K562 (cell line): ENCODE results near the gene TP53BP1. TPM values are rescaled to one million over a fixed set of nuclear protein-coding genes. Genes with fewer than 3 reads are reported as not detected.
A peak's percentile ranks its signal among the peaks of the same experiment; 100 is the strongest.

Source experiments
- ATAC-seq: fragments of 200-7000 bp; cut with Tn5 transposase; 3 replicates; pipeline ENCODE4 v1.9.1; 2020; ENCODE audit warnings: moderate library complexity
- BruUV-seq: library from RNA; stranded (reverse); fragments of 400-500 nt; replicated peaks from 2 replicates; lab custom pipeline; 2021; lab: Mats Ljungman, UMichigan
- CTCF ChIA-PET: fragments of 300-600 bp; formaldehyde crosslinking; extraction: SDS; loops from one replicate; lab custom pipeline; 2021; ENCODE audit warnings: low intra/inter-chr PET ratio; lab: Yijun Ruan, JAX
- POLR2A ChIA-PET: fragments of 300-600, 350-650 bp; sonication (Branson Sonifier 250); formaldehyde crosslinking; extraction: SDS; loops from one replicate; lab custom pipeline; 2021; ENCODE audit warnings: antibody characterized with exemption, inconsistent platforms; lab: Yijun Ruan, JAX
- DNase-seq, 4 experiments: peaks; one replicate each; pipeline versions ENCODE4 v3.0.0 to v3.0.0-alpha.2; 2011 to 2018; ENCODE audit warnings: low spot score in 3 of 4, mixed read lengths in 3 of 4; ENCODE audit errors: extremely low read depth in 1 of 4
- FAIRE-seq: peaks from 2 replicates; lab custom pipeline; 2011; peaks lifted over from hg19 to GRCh38; lab: Jason Lieb, UNC
- H2AFZ ChIP-seq: 2 replicates; pipeline ENCODE4 v1.6.0; 2011; ENCODE audit warnings: low read depth, low read length, control low read depth, inconsistent platforms
- H3K27ac ChIP-seq: fragments of 200-600 bp; 3 replicates; pipeline ENCODE4 v1.8.0; 2011; ENCODE audit warnings: low read depth, mild to moderate bottlenecking, control low read depth, inconsistent platforms, low read length, moderate library complexity, mixed read lengths; ENCODE audit errors: extremely low read depth
- H3K27me3 ChIP-seq, 2 experiments: fragments of 300-600 bp in 1 of 2; 2 replicates in 1 of 2; 3 replicates in 1 of 2; pipeline versions ENCODE4 v1.6.0 to v1.8.0; 2011; ENCODE audit warnings: inconsistent platforms in 2 of 2, low read length in 2 of 2, mild to moderate bottlenecking in 1 of 2, mixed read lengths in 1 of 2, moderate library complexity in 1 of 2; ENCODE audit not compliant: control insufficient read depth in 2 of 2, insufficient read depth in 2 of 2
- H3K36me3 ChIP-seq: fragments of 300-600 bp; 3 replicates; pipeline ENCODE4 v1.8.0; 2011; ENCODE audit warnings: mild to moderate bottlenecking, low read length, inconsistent platforms; ENCODE audit not compliant: control insufficient read depth, insufficient read depth
- H3K4me1 ChIP-seq, 2 experiments: fragments of 200-600 bp in 1 of 2; replicated peaks in 1 of 2; 2 replicates in 1 of 2; 3 replicates in 1 of 2; pipeline versions ENCODE4 v1.5.1 to v1.8.0; 2011; ENCODE audit warnings: inconsistent platforms in 2 of 2, low read length in 2 of 2, mild to moderate bottlenecking in 1 of 2, mixed read lengths in 1 of 2, moderate library complexity in 1 of 2; ENCODE audit not compliant: control insufficient read depth in 2 of 2, insufficient read depth in 2 of 2
- H3K4me2 ChIP-seq: 2 replicates; pipeline ENCODE4 v1.6.1; 2011; ENCODE audit warnings: low read length, control low read depth, inconsistent platforms, mixed read lengths; ENCODE audit not compliant: insufficient read depth
- H3K4me3 ChIP-seq: fragments of 200-600 bp; sonication (generic), shearing (Covaris generic); 2 replicates; pipeline ENCODE4 v1.5.1; 2016; ENCODE audit warnings: control low read depth, inconsistent platforms
- H3K79me2 ChIP-seq: fragments of 200-600 bp; 3 replicates; pipeline ENCODE4 v1.8.0; 2011; ENCODE audit warnings: low read length, inconsistent platforms; ENCODE audit not compliant: control insufficient read depth, insufficient read depth
- H3K9ac ChIP-seq, 2 experiments: 2 replicates each; pipeline versions ENCODE4 v1.6.0 to v1.6.1; 2011; ENCODE audit warnings: low read depth in 2 of 2, low read length in 2 of 2, control low read depth in 1 of 2, inconsistent platforms in 1 of 2, mild to moderate bottlenecking in 1 of 2, mixed read lengths in 1 of 2; ENCODE audit not compliant: insufficient read depth in 1 of 2
- H3K9me1 ChIP-seq: one replicate; pipeline ENCODE4 v1.6.0; 2011; ENCODE audit warnings: inconsistent platforms, mild to moderate bottlenecking, low read length, moderate library complexity; ENCODE audit not compliant: control insufficient read depth, insufficient read depth
- H3K9me3 ChIP-seq: replicated peaks from 2 replicates; pipeline ENCODE4 v1.5.1; 2011; ENCODE audit warnings: low read depth, low read length, inconsistent platforms; ENCODE audit not compliant: control insufficient read depth, insufficient read depth
- H4K20me1 ChIP-seq: replicated peaks from 2 replicates; pipeline ENCODE4 v1.6.1; 2011; ENCODE audit warnings: low read length, inconsistent platforms, mixed read lengths; ENCODE audit not compliant: control insufficient read depth, insufficient read depth
- ATF1 ChIP-seq, 2 experiments: fragments of 450-650 bp in 1 of 2; IDR thresholded peaks; 2 replicates each; pipeline ENCODE4 v1.6.1; 2016; ENCODE audit warnings: missing compliant biosample characterization in 1 of 2, missing genetic modification characterization in 1 of 2
- ATF7 ChIP-seq: fragments of 450-650 bp; IDR thresholded peaks from 2 replicates; pipeline ENCODE4 v1.7.1; 2014; ENCODE audit warnings: mild to moderate bottlenecking, moderate library complexity
- BACH1 ChIP-seq: fragments of 200-800 bp; sonication (Bioruptor generic); IDR thresholded peaks from 2 replicates; pipeline ENCODE4 v1.6.1; 2016; ENCODE audit warnings: missing genetic modification characterization, missing compliant biosample characterization
- C11orf30 ChIP-seq: fragments of 450-650 bp; IDR thresholded peaks from 2 replicates; pipeline ENCODE4 v1.6.1; 2016; ENCODE audit warnings: low read depth, mild to moderate bottlenecking
- ELF1 ChIP-seq: fragments of 200-800 bp; sonication (Bioruptor generic); IDR thresholded peaks from 2 replicates; pipeline ENCODE4 v1.6.1; 2016; ENCODE audit warnings: missing genetic modification characterization, missing compliant biosample characterization
- HDAC1 ChIP-seq, 2 experiments: fragments of 450-650 bp; IDR thresholded peaks; 2 replicates each; pipeline ENCODE4 v1.6.1; 2016 to 2017; ENCODE audit warnings: inconsistent platforms in 1 of 2, mild to moderate bottlenecking in 1 of 2, moderate library complexity in 1 of 2
- ILF3 ChIP-seq: fragments of 450-650 bp; IDR thresholded peaks from 2 replicates; pipeline ENCODE4 v1.6.1; 2018; ENCODE audit warnings: antibody characterized with exemption, mild to moderate bottlenecking, moderate library complexity, borderline replicate concordance
- JUND ChIP-seq, 2 experiments: IDR thresholded peaks; 2 replicates in 1 of 2; 3 replicates in 1 of 2; pipeline ENCODE4 v1.6.1; 2011; ENCODE audit warnings: borderline replicate concordance in 2 of 2, low read depth in 2 of 2, low read length in 2 of 2, improper control_type of control experiment in 1 of 2, missing biosample characterization in 1 of 2, missing genetic modification characterization in 1 of 2, missing genetic modification reagents in 1 of 2
- L3MBTL2 ChIP-seq: fragments of 450-650 bp; IDR thresholded peaks from 2 replicates; pipeline ENCODE4 v1.6.1; 2016; ENCODE audit warnings: mild to moderate bottlenecking, moderate library complexity
- MEIS2 ChIP-seq: fragments of 450-650 bp; IDR thresholded peaks from 2 replicates; pipeline ENCODE4 v1.6.1; 2014; ENCODE audit warnings: mild to moderate bottlenecking; ENCODE audit not compliant: partially characterized antibody
- MIER1 ChIP-seq: fragments of 450-650 bp; IDR thresholded peaks from 2 replicates; pipeline ENCODE4 v1.6.1; 2016; ENCODE audit warnings: antibody characterized with exemption, mild to moderate bottlenecking, low read depth
- PTRF ChIP-seq: fragments of 450-650 bp; IDR thresholded peaks from 2 replicates; pipeline ENCODE4 v1.6.1; 2016; ENCODE audit warnings: mild to moderate bottlenecking, missing genetic modification characterization, missing compliant biosample characterization
- TCF3 ChIP-seq: sonication (generic); formaldehyde crosslinking; IDR thresholded peaks from 2 replicates; pipeline ENCODE4 v1.4.0; 2020; ENCODE audit warnings: mild to moderate bottlenecking, missing genetic modification reagents
- TEAD1 ChIP-seq, 2 experiments: fragments of 450-650 bp in 1 of 2; sonication (generic) in 1 of 2; formaldehyde crosslinking; IDR thresholded peaks; 2 replicates each; pipeline versions ENCODE4 v1.4.0 to v1.8.0; 2020 to 2022; ENCODE audit warnings: mild to moderate bottlenecking in 2 of 2, missing genetic modification reagents in 1 of 2
- ZNF764 ChIP-seq: fragments of 250-450 bp; sonication (Bioruptor Pico); IDR thresholded peaks from 2 replicates; pipeline ENCODE4 v1.4.0; 2020; ENCODE audit warnings: low read depth, mild to moderate bottlenecking, moderate library complexity
- WGBS: fragments of 100-300 bp; shearing (Covaris generic); methylation state at CpG from one replicate; pipeline ENCODE4 v1.1.6; 2016; ENCODE audit warnings: low coverage, mixed read lengths; ENCODE audit not compliant: insufficient coverage; ENCODE audit errors: missing lambda C conversion rate; 5-methylcytosine and 5-hydroxymethylcytosine counted together
- in situ Hi-C: fragments of 300-500 bp; cut with MboI; formaldehyde crosslinking; loops from 4 replicates; pipeline ENCODE4 v1.15.0; 2018; ENCODE audit warnings: inconsistent platforms, mixed read lengths
- intact Hi-C: fragments of 100-400 bp; cut with micrococcal nuclease; formaldehyde crosslinking; loops from 2 replicates; pipeline ENCODE4 v1.14.2; 2022
- polyA plus RNA-seq, 8 experiments: library from polyadenylated mRNA; depleted of rRNA in 4 of 8; stranded (reverse) in 5 of 8; unstranded in 3 of 8; fragments of >200 nt; fragmentation: Nextera tagmentation in 2 of 8; fragmentation: Illumina TruSeq in 1 of 8; extraction: Ambion mirVana in 2 of 8; extraction: Trizol in 1 of 8; gene quantifications; 2 replicates each; pipeline versions ENCODE4 v1.2.1 to v1.2.3, GENCODE V29; 2011 to 2014; ENCODE audit warnings: inconsistent platforms in 1 of 8, missing spikeins in 1 of 8
- total RNA-seq, 7 experiments: library from RNA; depleted of rRNA in 6 of 7; stranded (reverse); fragments of >200 nt in 6 of 7; fragmentation: Illumina TruSeq in 2 of 7; extraction: Trizol in 2 of 7; gene quantifications; 2 replicates each; pipeline versions ENCODE4 v1.2.1 to v1.2.3, GENCODE V29; 2011 to 2021; ENCODE audit warnings: low replicate concordance in 1 of 7
- TF ChIP-seq, protein P1 (sequence below), 2 experiments: IDR thresholded peaks in 1 of 2; conservative IDR thresholded peaks in 1 of 2; 2 replicates each; pipeline ENCODE4 v1.6.1; 2016; ENCODE audit warnings: low read depth in 2 of 2, mild to moderate bottlenecking in 1 of 2, missing compliant biosample characterization in 1 of 2, missing genetic modification characterization in 1 of 2, moderate library complexity in 1 of 2
- TF ChIP-seq, protein P2 (sequence below): fragments of 250-450 bp; sonication (Bioruptor Pico); IDR thresholded peaks from 2 replicates; pipeline ENCODE4 v1.4.0; 2020

TP53BP1 gene
- total and polyA plus RNA-seq, 9 of the 15 experiments (the other 6 are each of a cell fraction or from before 2014, with no cell fraction given), result 5.7 to 63.3 (median 30.9) TPM

DNA sequence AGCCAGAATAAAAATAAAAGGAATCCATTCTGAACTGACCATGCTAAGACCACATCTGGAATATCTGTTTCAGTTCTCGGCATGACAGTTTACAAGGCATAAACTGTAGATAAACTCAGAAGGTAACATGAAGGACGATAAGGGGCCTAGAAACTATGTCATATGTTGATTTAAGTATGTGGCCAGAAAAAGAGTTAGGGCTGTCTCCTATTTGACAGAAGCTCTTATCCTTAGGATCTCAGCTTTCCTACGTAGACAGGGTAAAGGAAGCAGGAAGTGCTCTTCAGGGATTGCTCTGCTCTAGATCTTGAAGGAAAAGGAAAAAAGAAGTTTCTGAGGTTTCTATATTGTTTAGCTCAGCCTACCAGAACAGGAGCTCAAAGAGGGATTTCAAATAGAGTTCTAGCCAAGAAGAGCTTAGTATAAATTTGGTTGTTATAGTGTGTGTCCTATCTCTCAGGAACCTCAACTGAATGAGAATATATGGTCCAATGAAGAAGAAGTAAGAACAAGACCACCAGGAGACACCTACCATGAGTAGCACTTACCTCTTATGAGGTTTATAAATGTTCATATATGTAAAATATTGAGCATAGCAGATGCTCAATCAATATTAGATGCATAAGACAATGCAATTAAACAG, 59.2 kb downstream of the TP53BP1 start:
- Histone ChIP-seq H3K36me3 (peaks cover 43% of the 10 kb centered on the region; the same call in 2 of the 3 replicates), H3K9me3 (no peaks in the 10 kb centered on the region), H3K9me1 (no peaks in the 10 kb centered on the region), H3K27me3 (no peaks in the 10 kb centered on the region), H3K9ac (peak overlapping the region in 1 of 2 experiments; percentile 15; a peak in 1 of 4 replicates), H4K20me1 (no peaks in the 10 kb centered on the region), H3K27ac (peak overlapping the region; percentile 71), H3K4me3 (no peak overlapping the region), H3K4me2 (peak overlapping the region; percentile 43; the same call in 1 of the 2 replicates), H2AFZ (peak overlapping the region; percentile 61), H3K79me2 (no peaks in the 10 kb centered on the region), H3K4me1 (peaks cover 0 to 17% of the 10 kb centered on the region in 2 experiments; a peak in 3 of 5 replicates)
- 6% methylated on average over 3 of the region's 3 CpGs for WGBS
- BruUV-seq, result no TSS peak
- CTCF ChIA-PET, result no interaction called here
- peak; percentile 89 for ATAC-seq
- peak; percentile 74 for FAIRE-seq
- POLR2A ChIA-PET, result interaction anchor here (0.6 to 1.9 kb wide), 6 partner anchors 10 to 1223 kb away, joined by 3 to 6 read pairs (median 3); no protein-coding TSS in a partner anchor
- DNase-seq, result peak in 3 of 4 experiments; percentile 23 to 60 (median 42)
- intact Hi-C loops, result no loop called here
- in situ Hi-C loops, result loop anchor here (25.0 kb wide), 2 partner anchors 154 to 254 kb away; partner anchors contain the start of genes CKMT1A, CKMT1B and PPIP5K1
- TF ChIP-seq JUND (IDR thresholded peaks at IDR 0.05; ENCODE audit: borderline replicate concordance, low read depth, low read length) (no peak), JUND (tag; IDR thresholded peaks at IDR 0.05; ENCODE audit: borderline replicate concordance, low read depth, low read length) (peak; percentile 67; the same call in 2 of the 3 replicates), C11orf30 (no peak), L3MBTL2 (peak; percentile 50; the same call in 1 of the 2 replicates), HDAC1 (IDR thresholded peaks at IDR 0.05) (peak in 1 of 2 experiments; percentile 17; a peak in 1 of 4 replicates), ATF1 (CRISPR knock-in tag; IDR thresholded peaks at IDR 0.05) (no peak), ATF1 (tag; IDR thresholded peaks at IDR 0.05) (peak; percentile 73), TEAD1 (CRISPR knock-in tag; IDR thresholded peaks at IDR 0.05) (0 out of 4 replicates have a peak, but pooled peaks of 1 of the 2 experiments have one; percentile 24), ELF1 (peak; percentile 77), MEIS2 (peak; percentile 85), ZNF764 (no peak), BACH1 (peak; percentile 23; the same call in 1 of the 2 replicates), ATF7 (peak; percentile 87), ILF3 (no peak), MIER1 (no peak), TCF3 (CRISPR knock-in tag) (peak; percentile 28), PTRF (tag) (no peak)
- TF ChIP-seq, protein P1, sequence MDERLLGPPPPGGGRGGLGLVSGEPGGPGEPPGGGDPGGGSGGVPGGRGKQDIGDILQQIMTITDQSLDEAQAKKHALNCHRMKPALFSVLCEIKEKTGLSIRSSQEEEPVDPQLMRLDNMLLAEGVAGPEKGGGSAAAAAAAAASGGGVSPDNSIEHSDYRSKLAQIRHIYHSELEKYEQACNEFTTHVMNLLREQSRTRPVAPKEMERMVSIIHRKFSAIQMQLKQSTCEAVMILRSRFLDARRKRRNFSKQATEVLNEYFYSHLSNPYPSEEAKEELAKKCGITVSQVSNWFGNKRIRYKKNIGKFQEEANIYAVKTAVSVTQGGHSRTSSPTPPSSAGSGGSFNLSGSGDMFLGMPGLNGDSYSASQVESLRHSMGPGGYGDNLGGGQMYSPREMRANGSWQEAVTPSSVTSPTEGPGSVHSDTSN (CRISPR knock-in tag; IDR thresholded peaks at IDR 0.05; ENCODE audit: low read depth), result no peak
- TF ChIP-seq, protein P1 (tag; conservative IDR thresholded peaks at IDR 0.05; ENCODE audit: low read depth), result peak; percentile 59; the same call in 1 of the 2 replicates
- TF ChIP-seq, protein P2, sequence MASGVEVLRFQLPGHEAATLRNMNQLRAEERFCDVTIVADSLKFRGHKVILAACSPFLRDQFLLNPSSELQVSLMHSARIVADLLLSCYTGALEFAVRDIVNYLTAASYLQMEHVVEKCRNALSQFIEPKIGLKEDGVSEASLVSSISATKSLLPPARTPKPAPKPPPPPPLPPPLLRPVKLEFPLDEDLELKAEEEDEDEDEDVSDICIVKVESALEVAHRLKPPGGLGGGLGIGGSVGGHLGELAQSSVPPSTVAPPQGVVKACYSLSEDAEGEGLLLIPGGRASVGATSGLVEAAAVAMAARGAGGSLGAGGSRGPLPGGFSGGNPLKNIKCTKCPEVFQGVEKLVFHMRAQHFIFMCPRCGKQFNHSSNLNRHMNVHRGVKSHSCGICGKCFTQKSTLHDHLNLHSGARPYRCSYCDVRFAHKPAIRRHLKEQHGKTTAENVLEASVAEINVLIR (CRISPR knock-in tag), result 0 out of 2 replicates have a peak, but pooled peaks have one; percentile 35
